ENCODE data around the gene TMTC2.

TMTC2 gene

DNA sequence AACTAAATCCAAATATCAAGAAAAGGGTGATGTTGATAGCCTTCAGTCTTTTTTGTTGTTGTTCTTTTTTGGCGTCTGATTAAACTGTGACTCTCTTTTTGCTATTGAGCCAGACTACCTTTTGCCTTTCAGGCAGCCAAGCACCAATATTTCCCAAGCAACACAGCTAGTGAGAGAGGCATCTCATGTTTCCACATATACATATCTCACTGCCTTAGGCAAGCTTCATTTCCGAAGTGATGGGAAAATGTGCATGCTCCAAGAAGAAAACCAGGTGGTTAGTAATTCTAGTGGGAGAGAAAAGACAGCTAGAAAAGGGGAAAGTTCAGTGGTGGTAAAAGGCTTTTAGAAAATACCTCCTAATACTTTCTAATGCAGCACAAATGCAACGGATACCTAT is 277.7 kb downstream of the TMTC2 start:
- DNase-seq: peak; percentile 36

DNA sequence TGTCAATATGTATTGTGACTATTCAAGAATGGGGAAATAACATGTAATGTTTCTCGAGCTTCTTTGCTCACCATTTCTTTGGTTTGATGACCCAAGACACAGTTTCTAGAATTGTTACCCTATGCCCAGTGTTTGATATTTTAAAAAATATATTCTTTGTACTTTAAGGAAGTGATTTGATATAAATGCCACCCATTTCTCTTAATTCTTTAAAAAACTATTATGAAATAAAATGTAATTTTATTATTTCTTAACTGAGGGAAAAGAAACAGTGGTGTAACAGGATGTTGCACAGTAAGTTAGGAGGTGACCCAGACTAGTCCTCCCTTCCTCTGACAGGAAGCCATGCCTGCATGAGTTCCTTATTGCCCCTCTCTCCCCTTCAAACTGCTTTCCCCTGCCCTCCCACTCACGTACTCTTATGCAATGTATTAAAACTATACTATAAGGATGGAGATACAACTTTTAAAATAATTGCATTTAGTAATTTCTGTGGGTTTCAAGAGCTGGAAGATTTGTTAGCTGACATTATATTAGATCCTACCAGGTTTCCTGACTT is 279.4 kb downstream of the TMTC2 start:
- no peak for DNase-seq

DNA sequence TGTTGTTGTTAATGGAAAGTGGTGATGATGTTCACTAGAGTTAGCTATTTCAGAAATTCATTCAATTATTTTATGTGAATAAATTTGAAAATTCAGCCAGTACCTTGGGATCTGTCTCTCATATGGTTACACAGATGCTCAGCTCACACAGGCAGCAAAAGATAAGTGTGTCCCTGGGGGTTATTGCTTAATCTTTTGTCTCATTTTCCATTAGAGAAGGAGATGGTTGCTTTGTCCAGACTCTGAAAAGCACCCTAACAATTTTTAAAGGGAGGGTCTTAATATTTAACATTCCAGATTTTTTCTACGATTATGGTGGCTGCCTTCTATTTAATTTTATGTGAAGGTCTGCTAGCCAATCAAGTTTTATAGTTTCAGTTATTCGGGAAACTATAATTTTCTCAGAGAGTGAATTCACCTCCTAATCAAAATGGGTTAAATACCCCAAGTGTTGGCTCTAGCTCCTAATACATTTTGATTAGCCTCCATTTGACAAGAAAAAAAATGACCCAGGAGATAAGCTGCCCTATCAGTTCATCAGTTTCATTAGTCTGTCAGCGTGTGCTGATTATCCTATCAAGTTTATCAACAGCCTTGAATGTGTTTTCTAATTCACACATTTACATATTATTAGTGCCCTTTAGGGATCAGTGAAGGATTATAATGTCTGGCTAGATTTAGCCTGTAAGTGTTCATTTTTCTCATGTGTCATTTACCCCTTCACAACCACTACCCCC is 282.1 kb downstream of the TMTC2 start:
- no peak for DNase-seq

DNA sequence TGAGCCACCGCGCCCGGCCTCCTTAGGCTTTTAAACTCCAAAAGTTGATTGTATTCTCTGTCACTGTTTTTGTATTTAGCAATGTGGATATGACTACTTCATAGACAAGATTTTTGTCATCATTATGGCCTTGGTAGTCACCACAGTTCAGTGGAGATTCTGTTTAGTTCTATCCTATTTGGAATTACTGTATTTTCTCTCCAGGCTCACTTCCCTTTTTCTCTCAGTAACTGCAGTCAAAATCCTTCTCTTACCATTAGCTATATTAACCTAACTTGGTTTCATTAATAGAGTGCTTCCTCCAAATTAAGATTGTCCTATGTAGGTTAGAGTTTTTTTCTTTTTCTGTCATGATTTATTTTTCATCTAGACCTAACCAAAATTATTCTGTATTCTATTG is 283.9 kb downstream of the TMTC2 start:
- DNase-seq: no peak

DNA sequence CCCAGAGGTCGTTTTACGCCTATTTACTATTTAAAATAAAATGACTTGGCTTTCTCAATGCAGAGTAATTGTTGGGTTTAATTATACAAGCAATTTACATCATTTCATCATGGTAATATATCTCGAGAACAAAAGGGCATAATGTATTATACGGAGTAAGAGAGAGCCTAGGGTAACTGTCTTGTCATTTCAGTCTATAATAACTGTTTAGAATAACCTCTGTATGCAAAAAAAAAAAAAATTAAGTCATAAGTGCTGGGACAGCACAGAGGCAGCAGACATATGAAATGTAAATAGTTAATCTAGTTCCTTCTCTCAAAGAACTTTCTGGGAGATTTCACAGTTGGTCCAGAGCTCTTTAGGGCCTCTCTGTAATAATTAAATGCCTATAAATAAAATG is 284.9 kb downstream of the TMTC2 start:
- DNase-seq: no peak

DNA sequence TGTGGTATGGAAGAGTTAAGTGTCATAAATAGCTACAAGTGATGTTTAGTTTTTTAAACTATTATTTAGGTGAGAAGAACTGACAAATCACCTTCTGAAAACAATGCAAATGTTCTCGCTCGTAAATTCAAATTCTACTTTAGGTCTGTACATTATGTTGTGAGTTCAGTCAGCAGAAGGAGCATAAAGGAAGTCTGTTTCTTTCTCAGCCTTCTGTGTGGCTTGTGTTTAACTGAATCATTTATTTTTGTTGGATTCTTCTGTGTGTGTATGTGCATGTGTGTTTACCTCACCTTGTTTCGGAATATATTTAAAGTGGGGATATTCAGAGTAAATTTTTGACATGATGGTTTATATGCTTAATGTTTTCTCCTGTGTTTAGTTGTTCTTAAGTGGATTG is 285.9 kb downstream of the TMTC2 start:
- no peak for DNase-seq

DNA sequence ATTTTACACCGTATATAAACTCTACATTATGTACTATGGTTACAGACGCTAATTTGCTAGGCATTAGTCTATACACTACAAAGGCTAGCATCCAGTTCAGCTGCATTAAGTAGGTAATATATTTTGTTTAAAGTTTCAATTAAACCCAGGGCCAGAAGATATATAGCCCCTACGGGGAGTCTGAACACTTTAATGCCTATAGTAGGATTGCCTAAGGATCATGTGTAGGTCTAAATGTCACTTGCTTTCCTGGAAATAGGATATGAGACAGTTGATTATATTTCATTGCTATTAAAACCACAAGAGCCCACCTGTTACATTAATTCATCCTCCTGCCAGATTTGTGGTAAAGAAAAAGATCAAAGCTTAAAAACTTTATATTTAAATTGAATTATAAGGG is 286.9 kb downstream of the TMTC2 start:
- no peak for DNase-seq

DNA sequence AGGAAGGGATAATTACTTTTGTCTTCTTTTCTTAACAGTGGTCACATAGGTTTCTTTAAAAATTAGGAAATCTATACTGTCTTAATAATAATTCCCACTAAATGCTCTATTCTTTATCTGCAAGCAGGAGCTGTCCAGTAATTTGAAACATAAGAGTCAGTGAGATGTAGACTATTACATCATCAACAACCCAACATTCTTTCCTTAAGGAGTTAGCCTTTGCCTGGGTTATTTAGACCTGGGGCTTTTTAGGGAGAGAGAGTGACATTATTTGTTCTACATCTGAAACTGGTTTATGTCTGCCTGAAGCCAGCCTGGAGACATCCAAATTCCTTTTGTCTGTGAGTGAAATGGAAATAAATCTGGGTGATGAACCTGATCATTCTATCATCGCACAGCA is 294.4 kb downstream of the TMTC2 start:
- DNase-seq: no peak

DNA sequence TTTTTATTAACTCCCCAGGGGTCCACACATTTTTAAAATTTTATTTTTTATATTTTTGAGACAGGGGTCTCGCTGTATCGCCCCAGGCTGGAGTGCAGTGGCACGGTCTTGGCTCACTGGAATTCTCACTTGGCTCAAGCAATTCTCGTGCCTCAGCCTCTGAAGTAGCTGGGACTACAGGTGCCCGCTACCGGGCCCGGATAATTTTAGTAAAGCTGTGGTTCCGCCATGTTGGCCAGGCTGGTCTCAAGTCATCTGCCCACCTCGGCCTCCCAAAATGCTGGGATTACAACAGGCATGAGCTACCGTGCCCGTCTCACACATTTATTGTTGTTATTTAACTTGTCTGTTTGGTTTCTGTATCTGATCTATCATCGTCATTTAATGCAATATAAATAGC is 307.4 kb downstream of the TMTC2 start:
- no peak for DNase-seq

DNA sequence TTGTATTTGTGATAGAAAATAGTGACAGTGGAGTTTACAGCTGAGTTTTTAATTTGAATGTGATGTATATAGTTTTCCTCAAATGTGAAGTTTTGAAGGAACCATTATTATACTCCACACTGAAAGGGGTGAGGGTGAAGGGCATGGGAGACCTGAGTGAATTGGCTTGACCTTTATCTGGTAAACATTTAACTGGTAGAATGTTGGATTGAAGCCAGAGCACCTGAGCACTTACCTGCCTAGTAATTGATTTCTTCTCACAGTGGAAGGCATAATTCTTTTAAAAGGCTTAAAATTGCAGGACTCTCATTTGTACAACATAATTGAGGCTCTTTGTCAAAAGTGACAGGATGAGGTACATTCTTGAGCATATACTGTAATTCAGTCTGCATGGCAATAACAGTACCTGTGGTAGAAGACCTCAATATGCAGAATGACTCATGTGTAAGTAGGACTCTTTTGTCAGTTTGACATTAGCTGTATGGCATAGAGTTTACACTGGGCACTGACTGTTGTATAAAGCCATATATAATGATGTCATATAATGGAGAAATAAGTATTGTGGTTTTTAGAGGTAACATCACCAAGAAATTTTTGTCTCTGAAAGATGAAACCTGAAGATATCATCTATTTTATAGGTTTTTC is 309.6 kb downstream of the TMTC2 start:
- peak; percentile 87 for DNase-seq

DNA sequence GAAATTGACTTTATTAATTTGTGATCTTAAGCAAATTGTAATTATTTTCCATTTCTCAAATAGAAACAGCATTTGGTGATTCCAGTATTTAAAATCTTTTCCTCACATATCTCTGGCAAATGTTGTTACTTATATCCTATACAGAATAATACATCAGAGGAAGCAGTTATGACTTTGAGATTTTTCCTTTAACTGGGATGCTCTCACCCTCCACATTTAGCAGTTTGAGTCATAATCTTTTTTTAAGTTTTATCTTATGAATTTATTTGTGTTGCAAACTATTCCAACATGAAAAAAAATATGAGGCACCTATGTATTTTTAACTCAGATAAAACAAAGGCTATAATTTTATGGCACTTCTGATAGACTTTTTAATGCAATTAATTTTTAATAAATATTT is 311.8 kb downstream of the TMTC2 start:
- no peak for DNase-seq

DNA sequence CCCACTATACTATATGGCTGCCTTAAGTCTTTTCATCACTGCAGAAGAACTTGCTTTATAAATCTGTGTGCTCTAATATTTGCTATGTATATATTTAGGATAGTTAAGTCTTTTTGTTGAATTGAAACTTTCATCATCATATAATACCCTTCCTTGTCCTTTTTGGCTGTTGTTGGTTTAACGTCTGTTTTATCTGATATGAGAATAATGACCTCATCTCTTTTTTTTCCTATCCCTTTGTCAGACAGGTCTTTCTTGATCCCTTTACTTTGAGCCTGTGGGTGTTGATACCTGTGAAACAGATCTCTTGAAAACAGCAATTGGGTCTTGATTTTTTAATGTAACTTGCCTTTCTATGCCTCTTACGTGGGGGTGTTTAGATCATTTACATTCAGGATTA is 316.3 kb downstream of the TMTC2 start:
- no peak for DNase-seq

DNA sequence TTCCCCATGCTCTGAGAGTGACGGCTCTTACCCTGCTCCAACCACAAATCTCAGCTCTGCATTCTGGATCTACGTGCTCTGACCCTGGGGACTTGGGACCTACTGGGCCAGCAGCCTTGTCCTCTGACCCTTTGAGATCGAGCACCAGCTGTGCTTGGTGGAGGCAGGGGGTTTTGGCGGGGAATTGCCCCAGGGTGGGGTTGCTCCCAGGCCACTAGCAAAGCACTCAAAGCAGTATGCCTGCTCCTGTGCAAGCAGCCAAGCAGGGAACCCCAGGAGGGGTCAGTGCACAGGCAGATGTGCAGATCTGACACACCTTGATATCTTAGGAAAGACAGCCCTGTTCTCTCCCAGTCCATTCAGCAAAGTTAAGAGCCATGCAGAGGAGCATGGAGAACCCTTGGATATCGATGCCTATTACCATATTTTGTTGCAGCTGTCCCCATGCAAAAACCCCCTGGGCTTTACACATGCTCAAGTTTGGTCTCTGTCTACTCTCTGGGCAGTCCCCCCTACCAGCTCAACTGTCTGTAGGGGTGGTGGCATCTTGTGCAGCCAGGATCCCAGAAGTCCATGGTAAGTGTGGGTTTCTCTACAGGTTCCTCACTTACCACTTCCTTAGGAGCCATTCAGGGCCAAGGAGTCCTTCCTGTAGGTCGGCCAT is 319.0 kb downstream of the TMTC2 start:
- DNase-seq: no peak

DNA sequence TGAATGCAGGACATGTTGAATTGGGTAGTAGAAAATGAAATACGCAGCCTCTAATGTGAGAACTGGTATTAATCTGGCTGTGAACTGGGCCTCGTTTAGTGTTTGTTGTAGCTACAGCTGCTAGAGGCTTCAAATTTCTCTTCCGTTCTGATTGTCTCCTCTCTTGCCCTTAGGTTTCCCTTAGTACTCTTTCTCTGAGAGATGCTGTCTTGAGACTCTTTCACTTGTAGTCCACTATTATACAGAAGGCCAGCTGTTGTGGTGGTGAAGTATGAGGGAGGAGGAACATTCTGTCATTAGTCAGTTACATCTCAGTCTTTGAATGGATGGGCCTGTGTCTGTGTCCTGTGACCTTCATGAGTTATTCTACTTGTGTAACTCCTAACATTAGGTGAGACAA is 322.0 kb downstream of the TMTC2 start:
- DNase-seq: no peak

DNA sequence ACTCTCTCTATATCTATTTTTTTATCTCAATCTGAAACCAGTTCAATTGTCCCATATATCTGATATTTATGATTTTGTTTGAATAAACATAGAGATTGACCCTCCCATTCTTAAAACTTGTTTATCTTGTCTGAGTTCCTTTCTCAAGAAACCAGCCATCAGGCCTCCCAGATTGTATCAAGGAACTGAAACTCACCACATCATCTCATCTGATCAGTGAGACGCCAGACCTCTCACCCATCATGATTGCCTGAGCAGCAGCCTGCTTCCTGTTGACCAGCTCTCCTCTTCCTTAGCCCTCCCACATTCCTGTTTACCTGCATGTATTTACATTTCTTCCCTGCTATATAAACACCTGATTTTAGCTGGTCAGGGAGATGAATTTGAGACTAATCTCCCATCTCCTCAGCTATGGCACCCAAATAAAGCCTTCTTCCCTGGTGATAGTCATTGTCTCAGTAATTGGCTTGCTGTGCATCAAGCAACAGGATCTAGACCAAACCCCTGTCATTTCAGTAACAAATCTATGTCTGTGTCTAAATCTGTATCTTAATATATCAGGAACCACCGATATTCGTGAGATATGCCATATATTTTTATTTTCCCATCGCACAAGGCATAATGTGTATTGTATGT is 323.6 kb downstream of the TMTC2 start:
- no peak for DNase-seq

DNA sequence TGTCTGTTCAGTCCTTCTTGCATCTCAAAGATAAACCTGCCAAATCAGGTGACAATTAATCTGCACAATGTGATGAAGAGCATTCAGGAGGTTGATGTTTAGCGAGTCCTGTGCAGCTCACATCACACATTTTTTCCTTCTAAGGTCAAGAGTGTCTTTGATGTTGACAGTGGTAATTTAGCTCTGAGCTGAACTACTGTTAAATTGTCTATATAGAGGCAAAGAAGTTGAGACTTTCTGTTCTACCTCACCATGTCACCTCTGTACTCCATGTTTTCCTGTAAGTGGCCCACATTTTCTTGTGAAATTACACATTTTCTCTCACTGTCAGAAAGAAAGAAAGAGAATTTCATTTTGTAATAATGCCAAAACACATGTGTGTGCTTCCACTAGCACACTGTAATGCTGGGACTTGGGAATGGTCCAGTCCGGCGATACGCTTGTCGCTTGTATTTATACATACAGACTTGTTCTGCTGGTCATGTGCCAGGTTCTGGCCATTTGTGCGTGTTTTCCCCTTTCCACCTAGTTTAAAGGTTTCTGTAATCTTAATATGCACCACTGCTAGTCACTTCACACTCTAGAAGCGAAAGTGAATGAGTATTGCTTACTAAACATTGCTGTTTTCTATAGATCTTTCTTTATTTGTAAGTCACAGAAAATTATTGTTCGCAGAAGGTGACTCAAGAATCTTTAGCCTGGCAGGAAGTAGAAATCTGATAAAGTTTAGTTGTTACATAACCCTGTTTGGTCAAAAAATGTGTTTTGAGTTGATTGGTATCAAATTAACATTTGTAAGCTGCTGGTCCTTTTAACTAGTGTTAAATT is 328.9 kb downstream of the TMTC2 start:
- no peak for DNase-seq

DNA sequence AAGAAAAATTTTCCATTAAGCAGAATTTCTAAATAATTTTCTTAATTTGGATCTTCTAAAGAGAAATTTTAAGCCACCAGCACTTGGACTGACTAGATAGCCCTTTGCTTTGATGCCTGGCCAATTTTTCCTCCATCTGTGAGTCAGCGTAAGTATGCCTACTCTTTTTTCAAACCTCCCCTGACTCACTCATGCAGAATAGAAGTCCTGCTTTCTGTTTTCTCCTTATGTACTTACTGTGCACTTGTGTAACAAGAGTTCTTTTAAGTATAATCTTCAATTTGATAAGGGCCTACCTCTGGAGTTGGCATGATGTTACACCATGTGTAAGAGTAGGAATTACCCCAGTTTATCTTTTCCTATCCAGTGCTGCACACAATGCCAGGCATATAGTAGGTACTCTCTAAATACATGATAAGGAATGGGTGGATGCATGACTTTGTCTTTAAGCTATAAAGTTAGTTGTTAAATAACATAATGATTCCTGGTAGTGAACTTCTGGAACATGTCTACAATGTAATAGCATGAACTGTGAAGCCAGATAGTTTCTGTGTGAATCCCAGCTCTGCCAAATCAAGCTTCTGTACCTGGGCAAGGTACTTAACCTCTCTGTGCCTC is 329.6 kb downstream of the TMTC2 start:
- DNase-seq: no peak

DNA sequence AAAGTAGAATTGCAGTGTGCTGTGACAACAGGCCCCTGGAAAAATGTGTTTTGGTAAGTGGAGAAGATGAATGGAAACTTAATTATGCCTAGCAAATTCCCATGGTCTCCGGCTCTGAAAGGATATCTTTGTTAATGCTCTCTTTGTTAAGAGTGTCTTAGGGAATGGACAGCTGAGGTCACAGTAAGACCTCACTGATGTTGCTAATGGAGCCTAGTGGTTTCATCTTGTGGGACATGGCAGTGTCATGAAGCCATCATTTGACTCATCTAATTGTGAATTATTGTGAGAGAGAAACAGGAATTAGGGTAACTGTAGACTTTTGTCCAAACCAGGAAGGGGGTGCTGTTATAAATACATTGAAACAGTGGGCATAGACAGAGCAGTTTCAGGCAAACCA is 330.3 kb downstream of the TMTC2 start:
- DNase-seq: no peak

DNA sequence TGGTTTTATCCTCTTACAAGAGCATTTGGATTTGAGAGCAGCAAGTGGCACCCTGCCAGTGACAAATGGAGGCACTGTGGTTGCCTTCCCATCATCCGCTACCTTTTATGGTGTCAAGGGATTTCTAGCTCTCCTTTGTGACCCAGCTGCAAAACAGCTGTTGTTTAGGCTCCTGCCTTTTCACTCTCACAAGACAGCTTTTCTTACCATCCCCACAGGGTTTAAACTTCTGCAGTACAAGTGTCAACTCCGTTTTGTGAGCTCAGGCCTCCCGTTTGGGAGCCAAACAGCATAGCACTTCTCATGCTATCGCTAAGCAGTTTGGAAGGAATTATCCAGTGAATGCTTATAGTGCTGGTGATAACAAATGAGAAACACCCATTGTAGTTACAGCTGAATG is 331.4 kb downstream of the TMTC2 start:
- DNase-seq: no peak

DNA sequence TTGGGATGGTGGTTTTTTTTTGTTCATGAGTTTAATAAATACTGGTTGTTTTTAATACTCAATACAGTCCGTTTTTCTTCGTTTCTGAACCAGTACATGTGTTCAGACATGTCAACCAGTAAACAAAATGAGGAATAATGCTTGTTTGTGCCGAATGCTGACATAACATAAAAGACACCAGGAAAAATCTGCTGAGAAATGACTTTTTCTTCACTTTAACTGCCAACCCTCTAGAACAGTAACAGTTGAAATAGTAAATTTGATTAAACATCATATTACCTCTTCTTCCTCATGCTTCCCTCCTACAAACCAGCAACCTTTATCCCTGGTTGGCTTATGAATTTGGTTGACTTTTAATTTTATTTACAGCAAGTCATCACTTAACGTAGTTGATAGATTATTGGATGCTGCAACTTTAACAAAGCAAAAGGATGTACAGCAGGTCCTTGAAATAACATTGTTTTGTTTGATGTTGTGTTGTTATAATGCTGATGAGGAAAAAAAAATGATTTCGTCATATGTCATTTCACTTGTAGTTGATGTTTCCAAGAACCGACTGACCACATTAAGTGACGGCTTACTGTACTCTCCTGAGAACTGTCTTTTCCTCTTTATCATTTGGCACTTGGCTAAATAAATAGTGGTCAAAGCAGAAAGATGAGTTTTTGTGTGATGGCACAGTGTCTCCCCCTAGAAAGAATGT is 340.5 kb downstream of the TMTC2 start:
- no peak for DNase-seq

DNA sequence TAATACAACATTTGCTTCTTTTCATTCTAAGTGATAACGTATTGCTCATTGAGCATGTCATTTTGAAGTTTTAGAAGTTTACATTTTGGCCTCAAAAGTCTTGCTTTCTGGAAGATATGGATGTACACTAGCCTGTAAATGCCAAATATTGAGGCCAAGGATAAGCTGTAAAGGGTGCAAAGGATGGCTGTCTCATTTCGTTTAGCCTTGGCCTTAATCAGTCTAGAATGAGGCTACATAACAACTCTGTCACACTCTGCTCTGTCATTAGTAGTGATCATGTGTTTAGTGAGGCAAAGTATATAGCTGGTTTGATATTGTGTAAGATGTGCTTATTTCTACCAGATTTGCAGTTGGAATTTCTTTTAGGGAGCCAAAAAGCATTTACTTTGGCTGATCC is 344.5 kb downstream of the TMTC2 start:
- no peak for DNase-seq

DNA sequence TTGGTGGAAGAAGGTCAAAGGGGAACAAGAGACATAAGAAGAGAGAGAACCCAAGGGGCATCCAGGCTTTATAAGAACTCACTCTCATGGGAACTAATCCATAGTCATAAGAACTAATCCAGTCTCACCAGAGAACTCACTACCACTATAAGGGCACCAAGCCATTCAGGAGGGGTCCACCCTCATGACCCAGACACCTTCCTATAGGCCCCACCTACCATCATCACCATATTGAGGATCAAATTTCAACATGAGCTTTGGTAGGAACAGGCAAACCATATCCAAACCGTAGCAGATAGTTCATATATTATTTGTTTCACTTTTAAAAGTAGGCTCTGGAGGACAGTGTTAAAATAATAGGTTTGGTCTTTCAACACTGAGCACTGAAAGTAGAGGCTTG is 350.1 kb downstream of the TMTC2 start:
- DNase-seq: no peak
